ENCODE results near the gene ATP2B3. TPM values are rescaled to one million over a fixed set of nuclear protein-coding genes. Genes with fewer than 3 reads are reported as not detected.

Gene ATP2B3
- total and polyA plus RNA-seq, 2 of the 4 experiments (the other 2 are of a cell fraction) = under 0.01 to 0.03 TPM

- TF ChIP-seq ELK1 (IDR thresholded peaks at IDR 0.05; ENCODE audit: borderline replicate concordance, low read depth, low read length) (no peak), MAFK (IDR thresholded peaks at IDR 0.05; ENCODE audit: low read depth, low read length) (no peak), RCOR1 (IDR thresholded peaks at IDR 0.05; ENCODE audit: insufficient replicate concordance, low read length) (no peak), SMC3 (IDR thresholded peaks at IDR 0.05; ENCODE audit: low read depth, low read length) (no peak), FOS (IDR thresholded peaks at IDR 0.05; ENCODE audit: low read depth, low read length) (no peak)
Observed at GRCh38 chrX:153520287-153520917, 3.0 kb downstream of the ATP2B3 start (continued).
